SK-N-SH (cell line): Measurements from ENCODE around the gene STRADA. TPM values are rescaled to one million over a fixed set of nuclear protein-coding genes. Genes with fewer than 3 reads are reported as not detected.

Experiments used
- CTCF ChIA-PET: fragments of 300-600, 350-600 bp; formaldehyde crosslinking; extraction: SDS; loops from one replicate; lab custom pipeline; 2021; lab: Yijun Ruan, JAX
- POLR2A ChIA-PET: fragments of 350-600 bp; sonication (Branson Sonifier 250); formaldehyde crosslinking; extraction: SDS; loops from one replicate; lab custom pipeline; 2020; ENCODE audit warnings: antibody characterized with exemption, inconsistent platforms; lab: Yijun Ruan, JAX
- DNase-seq: peaks from one replicate; pipeline ENCODE4 v3.0.0; 2012
- H2AFZ ChIP-seq: fragments of 200-600 bp; sonication (generic); 2 replicates; pipeline ENCODE4 v1.8.1; 2016; ENCODE audit warnings: antibody characterized with exemption, mild to moderate bottlenecking, low read depth
- H3F3A ChIP-seq: fragments of 200-600 bp; sonication (generic); replicated peaks from 2 replicates; pipeline ENCODE3; 2016; ENCODE audit warnings: antibody characterized with exemption, mild to moderate bottlenecking; ENCODE audit not compliant: insufficient read depth
- H3K27ac ChIP-seq, 2 experiments: fragments of 200-500 bp in 1 of 2; fragments of 200-600 bp in 1 of 2; sonication (Bioruptor generic) in 1 of 2; sonication (generic), shearing (Covaris generic) in 1 of 2; 2 replicates each; pipeline versions ENCODE4 v1.5.1 to v1.6.1; 2014 to 2016; ENCODE audit warnings: low read depth in 2 of 2, inconsistent platforms in 1 of 2, low read length in 1 of 2, mild to moderate bottlenecking in 1 of 2, mixed read lengths in 1 of 2
- H3K27me3 ChIP-seq: fragments of 200-600 bp; sonication (generic), shearing (Covaris generic); 2 replicates; pipeline ENCODE4 v1.6.1; 2016; ENCODE audit warnings: mixed run types; ENCODE audit not compliant: insufficient read depth
- H3K36me3 ChIP-seq, 2 experiments: fragments of 200-500 bp in 1 of 2; fragments of 200-600 bp in 1 of 2; sonication (Bioruptor generic) in 1 of 2; sonication (generic) in 1 of 2; replicated peaks in 1 of 2; 2 replicates each; pipeline versions ENCODE3 to v1.5.1; 2014 to 2016; ENCODE audit warnings: low read length in 1 of 2, mild to moderate bottlenecking in 1 of 2; ENCODE audit not compliant: insufficient read depth in 2 of 2, control insufficient read depth in 1 of 2
- H3K4me1 ChIP-seq, 2 experiments: fragments of 200-500 bp in 1 of 2; fragments of 200-600 bp in 1 of 2; sonication (Bioruptor generic) in 1 of 2; sonication (generic), shearing (Covaris generic) in 1 of 2; 2 replicates each; pipeline versions ENCODE4 v1.5.1 to v1.6.1; 2014 to 2016; ENCODE audit warnings: low read depth in 1 of 2, low read length in 1 of 2, mixed run types in 1 of 2; ENCODE audit not compliant: insufficient read depth in 2 of 2, control insufficient read depth in 1 of 2
- H3K4me2 ChIP-seq: fragments of 200-600 bp; sonication (generic), shearing (Covaris generic); 2 replicates; pipeline ENCODE4 v1.6.1; 2017; ENCODE audit warnings: mixed run types
- H3K4me3 ChIP-seq, 2 experiments: fragments of 200-500 bp in 1 of 2; fragments of 200-600 bp in 1 of 2; sonication (Bioruptor generic) in 1 of 2; sonication (generic), shearing (Covaris generic) in 1 of 2; 2 replicates each; pipeline versions ENCODE4 v1.5.1 to v1.8.1; 2014 to 2016; ENCODE audit warnings: low read depth in 2 of 2, inconsistent platforms in 1 of 2, low read length in 1 of 2, mild to moderate bottlenecking in 1 of 2, mixed read lengths in 1 of 2, moderate library complexity in 1 of 2
- H3K79me2 ChIP-seq: fragments of 200-600 bp; sonication (generic); 2 replicates; pipeline ENCODE4 v1.8.1; 2017; ENCODE audit warnings: mild to moderate bottlenecking; ENCODE audit not compliant: insufficient read depth
- H3K9ac ChIP-seq: fragments of 200-600 bp; sonication (generic); 2 replicates; pipeline ENCODE4 v1.6.1; 2017; ENCODE audit warnings: mixed run types
- H3K9me2 ChIP-seq: fragments of 200-600 bp; sonication (generic); 2 replicates; pipeline ENCODE4 v1.6.1; 2017; ENCODE audit warnings: mixed run types
- H3K9me3 ChIP-seq: fragments of 200-600 bp; sonication (generic); 2 replicates; pipeline ENCODE4 v1.6.1; 2017; ENCODE audit warnings: mixed run types, mild to moderate bottlenecking, moderate library complexity
- H4K20me1 ChIP-seq: fragments of 200-600 bp; sonication (generic); 2 replicates; pipeline ENCODE4 v1.6.1; 2017; ENCODE audit warnings: mild to moderate bottlenecking, mixed run types; ENCODE audit not compliant: insufficient read depth
- CHD2 ChIP-seq: fragments of 150-350 bp; IDR thresholded peaks from 2 replicates; pipeline ENCODE4 v1.6.1; 2018; ENCODE audit warnings: low read length; ENCODE audit not compliant: partially characterized antibody
- EZH2phosphoT487 ChIP-seq: fragments of 200-600 bp; sonication (generic); IDR thresholded peaks from 2 replicates; pipeline ENCODE4 v1.6.1; 2017; ENCODE audit warnings: low read depth, mixed run types, mild to moderate bottlenecking, antibody characterized with exemption, moderate library complexity, borderline replicate concordance
- FOSL2 ChIP-seq: IDR thresholded peaks from 2 replicates; pipeline ENCODE4 v1.4.0; 2012; ENCODE audit warnings: low read depth, mild to moderate bottlenecking, moderate library complexity, borderline replicate concordance
- FOXM1 ChIP-seq: IDR thresholded peaks from 2 replicates; pipeline ENCODE4 v1.4.0; 2012; ENCODE audit warnings: low read depth, mild to moderate bottlenecking
- GABPA ChIP-seq: IDR thresholded peaks from 2 replicates; pipeline ENCODE4 v1.4.0; 2012; ENCODE audit warnings: low read depth, mild to moderate bottlenecking
- GATA2 ChIP-seq: sonication (generic); formaldehyde crosslinking; IDR thresholded peaks from 2 replicates; pipeline ENCODE4 v1.5.0; 2020; ENCODE audit warnings: mild to moderate bottlenecking, missing genetic modification reagents
- IRF3 ChIP-seq: fragments of 150-350 bp; IDR thresholded peaks from 2 replicates; pipeline ENCODE4 v1.6.1; 2016; ENCODE audit warnings: mild to moderate bottlenecking, low read depth, low read length
- MAX ChIP-seq: IDR thresholded peaks from 2 replicates; pipeline ENCODE4 v1.4.0; 2012; ENCODE audit warnings: low read depth
- NRF1 ChIP-seq: IDR thresholded peaks from 2 replicates; pipeline ENCODE4 v1.6.1; 2012; ENCODE audit warnings: low read depth, mild to moderate bottlenecking, low read length
- RFX5 ChIP-seq: IDR thresholded peaks from 2 replicates; pipeline ENCODE4 v1.6.1; 2012; ENCODE audit warnings: mild to moderate bottlenecking, improper control_type of control experiment, low read length
- SMC3 ChIP-seq: IDR thresholded peaks from 2 replicates; pipeline ENCODE4 v1.6.1; 2012; ENCODE audit warnings: low read depth, low read length, improper control_type of control experiment
- USF1 ChIP-seq: IDR thresholded peaks from 2 replicates; pipeline ENCODE4 v1.4.0; 2012; ENCODE audit warnings: low read depth, borderline replicate concordance
- ZBTB33 ChIP-seq: IDR thresholded peaks from 2 replicates; pipeline ENCODE4 v1.4.0; 2012; ENCODE audit warnings: low read depth, borderline replicate concordance
- WGBS: methylation state at CpG from one replicate; pipeline ENCODE4 v1.1.6; 2017; ENCODE audit warnings: low lambda C conversion rate; 5-methylcytosine and 5-hydroxymethylcytosine counted together
- polyA plus RNA-seq, 3 experiments: library from polyadenylated mRNA; depleted of rRNA; stranded (reverse); fragments of >200 nt; gene quantifications; 2 replicates each; pipeline ENCODE4 v1.2.3, GENCODE V29; 2012

The STRADA gene
- polyA plus RNA-seq, 1 of the 3 experiments (the other 2 are of a cell fraction): 37.3 TPM

- TF ChIP-seq ZBTB33 (no peak), RFX5 (no peak), FOSL2 (no peak), GABPA (no peak), GATA2 (CRISPR knock-in tag) (no peak), MAX (no peak), EZH2phosphoT487 (no peak), CHD2 (no peak), SMC3 (no peak), NRF1 (no peak), IRF3 (no peak), FOXM1 (no peak)
Observed at GRCh38 chr17:63657786-63658185, 83.8 kb downstream of the STRADA start (continued).

GRCh38 chr17:63653050-63653449 lies 88.5 kb downstream of the STRADA start:
- no peaks in the 10 kb centered on the region for H3K79me2 ChIP-seq
- ChIA-PET POLR2A (no interaction called here), CTCF (interaction anchor here (2.0 to 2.2 kb wide), 2 partner anchors 22 to 228 kb away, joined by 5 to 8 read pairs; no protein-coding TSS in a partner anchor)
- no peaks in the 10 kb centered on the region for H3K4me1 ChIP-seq
- DNase-seq: no peak
- H3K4me3 ChIP-seq: no peak overlapping the region
- 66% methylated on average over 2 of the region's 2 CpGs for WGBS
- no peaks in the 10 kb centered on the region for H3K27me3 ChIP-seq
- H4K20me1 ChIP-seq: no peaks in the 10 kb centered on the region
- H3K36me3 ChIP-seq: peaks cover 9 to 34% of the 10 kb centered on the region in 2 experiments
- H3K9ac ChIP-seq: no peak overlapping the region
- TF ChIP-seq NRF1: no peak
- TF ChIP-seq MAX: no peak
- TF ChIP-seq USF1: no peak
- no peak for TF ChIP-seq CHD2
- H3K4me2 ChIP-seq: no peak overlapping the region
- H3K9me2 ChIP-seq: no peaks in the 10 kb centered on the region
- H3K27ac ChIP-seq: no peak overlapping the region
- H2AFZ ChIP-seq: no peak overlapping the region
- H3K9me3 ChIP-seq: no peaks in the 10 kb centered on the region
- H3F3A ChIP-seq: peaks cover 5% of the 10 kb centered on the region

Other genes with a start within 250 kb of the STRADA start
- gene KCNH6, start 218.4 kb downstream of the STRADA start, polyA plus RNA-seq (2012; rRNA removed): 0.15 and 0.18 TPM in 2 replicates
- gene DCAF7, start 191.3 kb downstream of the STRADA start, polyA plus RNA-seq (2012; rRNA removed): 54.6 and 63.5 TPM in 2 replicates
- 32.7 and 37.9 TPM in 2 replicates for gene TACO1, start 140.9 kb downstream of the STRADA start, polyA plus RNA-seq (2012; rRNA removed)
- gene MAP3K3, start 119.4 kb downstream of the STRADA start, polyA plus RNA-seq (2012; rRNA removed): 25.3 and 26.5 TPM in 2 replicates
- gene LIMD2, start 41.7 kb downstream of the STRADA start, polyA plus RNA-seq (2012; rRNA removed): 75.1 and 78.0 TPM in 2 replicates
- gene CCDC47, start 31.8 kb upstream of the STRADA start, polyA plus RNA-seq (2012; rRNA removed): 76.6 and 90.7 TPM in 2 replicates
- gene DDX42, start 32.4 kb upstream of the STRADA start, polyA plus RNA-seq (2012; rRNA removed): 115 and 143 TPM in 2 replicates
- gene PSMC5, start 85.6 kb upstream of the STRADA start, polyA plus RNA-seq (2012; rRNA removed): 424 and 468 TPM in 2 replicates
- 148 and 180 TPM in 2 replicates for gene FTSJ3, start 85.9 kb upstream of the STRADA start, polyA plus RNA-seq (2012; rRNA removed)
- 89.1 and 106 TPM in 2 replicates for gene SMARCD2, start 100.9 kb upstream of the STRADA start, polyA plus RNA-seq (2012; rRNA removed)
- not detected in 2 replicates for gene CSH2, start 131.9 kb upstream of the STRADA start, polyA plus RNA-seq (2012; rRNA removed)
- gene GH2, start 140.1 kb upstream of the STRADA start, polyA plus RNA-seq (2012; rRNA removed): not detected in 2 replicates
- not detected in 2 replicates for gene CSH1, start 154.8 kb upstream of the STRADA start, polyA plus RNA-seq (2012; rRNA removed)
- not detected in 2 replicates for gene CSHL1, start 169.5 kb upstream of the STRADA start, polyA plus RNA-seq (2012; rRNA removed)
- gene GH1, start 177.0 kb upstream of the STRADA start, polyA plus RNA-seq (2012; rRNA removed): not detected in 2 replicates
- 0.06 and 0.10 TPM in 2 replicates for gene CD79B, start 190.5 kb upstream of the STRADA start, polyA plus RNA-seq (2012; rRNA removed)
- not detected in 2 replicates for gene SCN4A, start 231.1 kb upstream of the STRADA start, polyA plus RNA-seq (2012; rRNA removed)